ENCODE data around the gene JADE2. TPM values are rescaled to one million over a fixed set of nuclear protein-coding genes. Genes with fewer than 3 reads are reported as not detected.

JADE2 gene
- total RNA-seq, 2 experiments from 2014 or later, result 120 to 124 TPM

DNA sequence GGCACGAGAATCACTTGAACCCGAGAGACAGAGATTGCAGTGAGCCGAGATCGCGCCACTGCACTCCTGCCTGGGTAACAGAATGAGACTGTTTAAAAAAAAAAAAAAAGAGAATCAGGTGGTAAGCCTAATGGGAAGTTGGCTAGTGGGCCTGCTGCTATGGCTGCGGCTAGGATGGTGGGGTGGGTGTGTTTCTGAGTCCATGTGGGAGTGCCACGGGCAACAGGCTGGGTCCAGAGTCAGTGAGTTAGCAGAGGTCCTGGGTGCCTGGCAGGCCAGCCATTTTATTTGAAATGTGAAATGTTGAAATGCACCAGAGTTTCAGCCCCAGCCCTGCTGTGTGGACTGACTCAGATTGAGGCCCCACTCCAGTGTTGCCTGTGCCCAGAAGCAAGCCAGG, 37.8 kb downstream of the JADE2 start:
- no peaks in the 10 kb centered on the region for H3K9me3 Mint-ChIP-seq
- intact Hi-C loops (cut with DNase I, micrococcal nuclease), result no loop called here
- TF ChIP-seq, protein P1, sequence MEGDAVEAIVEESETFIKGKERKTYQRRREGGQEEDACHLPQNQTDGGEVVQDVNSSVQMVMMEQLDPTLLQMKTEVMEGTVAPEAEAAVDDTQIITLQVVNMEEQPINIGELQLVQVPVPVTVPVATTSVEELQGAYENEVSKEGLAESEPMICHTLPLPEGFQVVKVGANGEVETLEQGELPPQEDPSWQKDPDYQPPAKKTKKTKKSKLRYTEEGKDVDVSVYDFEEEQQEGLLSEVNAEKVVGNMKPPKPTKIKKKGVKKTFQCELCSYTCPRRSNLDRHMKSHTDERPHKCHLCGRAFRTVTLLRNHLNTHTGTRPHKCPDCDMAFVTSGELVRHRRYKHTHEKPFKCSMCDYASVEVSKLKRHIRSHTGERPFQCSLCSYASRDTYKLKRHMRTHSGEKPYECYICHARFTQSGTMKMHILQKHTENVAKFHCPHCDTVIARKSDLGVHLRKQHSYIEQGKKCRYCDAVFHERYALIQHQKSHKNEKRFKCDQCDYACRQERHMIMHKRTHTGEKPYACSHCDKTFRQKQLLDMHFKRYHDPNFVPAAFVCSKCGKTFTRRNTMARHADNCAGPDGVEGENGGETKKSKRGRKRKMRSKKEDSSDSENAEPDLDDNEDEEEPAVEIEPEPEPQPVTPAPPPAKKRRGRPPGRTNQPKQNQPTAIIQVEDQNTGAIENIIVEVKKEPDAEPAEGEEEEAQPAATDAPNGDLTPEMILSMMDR (IDR thresholded peaks at IDR 0.05), result no peak
- no peak overlapping the region for H3K4me3 Mint-ChIP-seq
- peaks cover 5% of the 10 kb centered on the region for H3K4me1 Mint-ChIP-seq (ENCODE audit: low read depth)
- H3K4me1 ChIP-seq (ENCODE audit: insufficient read depth, low read length), result peaks cover 22% of the 10 kb centered on the region
- CTCF ChIA-PET, result interaction anchor here (0.6 kb wide), 1 partner anchor 32 kb away, joined by 3 read pairs; no protein-coding TSS in a partner anchor
- H3K27me3 ChIP-seq (ENCODE audit: control insufficient read depth in 1 of 2, insufficient read depth in 2 of 2, low read length in 2 of 2), result no peaks in the 10 kb centered on the region
- no peaks in the 10 kb centered on the region for H3K9me3 ChIP-seq (ENCODE audit: control insufficient read depth in 1 of 2, insufficient read depth in 1 of 2, low read length in 2 of 2)
- no peak for DNase-seq
- peaks cover 98% of the 10 kb centered on the region for H3K36me3 ChIP-seq (ENCODE audit: insufficient read depth, low read length)
- no peak overlapping the region for H3K4me3 ChIP-seq (ENCODE audit: low read length)
- H3K36me3 Mint-ChIP-seq (ENCODE audit: low read depth), result peaks cover 96% of the 10 kb centered on the region
- POLR2A ChIA-PET, result no interaction called here
- H3K27me3 Mint-ChIP-seq, result no peaks in the 10 kb centered on the region
- peak overlapping the region; percentile 49 for H3K27ac Mint-ChIP-seq
- no peak for ATAC-seq (ENCODE audit: poor library complexity)
- no peak overlapping the region for H3K27ac ChIP-seq (ENCODE audit: low read depth in 1 of 2, low read length in 2 of 2)

- intact Hi-C loops (cut with DNase I, micrococcal nuclease), result no loop called here
- Mint-ChIP-seq H3K27me3 (no peaks in the 10 kb centered on the region), H3K9me3 (no peaks in the 10 kb centered on the region), H3K36me3 (ENCODE audit: low read depth) (peaks cover 96% of the 10 kb centered on the region), H3K4me3 (no peak overlapping the region), H3K4me1 (ENCODE audit: low read depth) (peaks cover 5% of the 10 kb centered on the region), H3K27ac (peak overlapping the region; percentile 33)
- Histone ChIP-seq H3K27me3 (ENCODE audit: control insufficient read depth in 1 of 2, insufficient read depth in 2 of 2, low read length in 2 of 2) (no peaks in the 10 kb centered on the region), H3K4me1 (ENCODE audit: insufficient read depth, low read length) (peaks cover 21% of the 10 kb centered on the region), H3K4me3 (ENCODE audit: low read length) (no peak overlapping the region), H3K9me3 (ENCODE audit: control insufficient read depth in 1 of 2, insufficient read depth in 1 of 2, low read length in 2 of 2) (no peaks in the 10 kb centered on the region), H3K27ac (ENCODE audit: low read depth in 1 of 2, low read length in 2 of 2) (no peak overlapping the region), H3K36me3 (ENCODE audit: insufficient read depth, low read length) (peaks cover 99% of the 10 kb centered on the region)
- ATAC-seq (ENCODE audit: poor library complexity) (no peak), DNase-seq (no peak)
- ChIA-PET POLR2A (no interaction called here), CTCF (no interaction called here)
- TF ChIP-seq, protein P1 (IDR thresholded peaks at IDR 0.05), result no peak
Measured at GRCh38 chr5:134563962-134564361, 38.5 kb downstream of the JADE2 start.

DNA sequence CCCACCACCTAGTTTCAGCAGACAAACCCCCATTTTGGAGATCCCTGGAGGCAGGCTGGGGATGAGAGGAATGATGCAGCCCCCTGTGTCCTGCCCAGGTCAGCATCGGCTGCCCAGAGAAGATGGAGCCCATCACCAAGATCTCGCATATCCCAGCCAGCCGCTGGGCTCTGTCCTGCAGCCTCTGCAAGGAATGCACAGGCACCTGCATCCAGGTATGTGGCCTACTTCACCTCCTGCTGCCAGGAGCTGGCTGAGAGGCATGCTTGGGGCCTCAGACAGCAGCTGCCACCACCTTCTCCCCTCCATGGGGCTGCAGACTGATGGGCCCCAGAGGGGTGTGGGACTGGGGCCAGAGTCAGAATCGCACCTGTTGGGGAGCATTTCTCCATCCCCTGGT, 38.9 kb downstream of the JADE2 start:
- Mint-ChIP-seq H3K4me1 (ENCODE audit: low read depth) (peaks cover 5% of the 10 kb centered on the region), H3K27ac (peak overlapping the region; percentile 33), H3K9me3 (no peaks in the 10 kb centered on the region), H3K36me3 (ENCODE audit: low read depth) (peaks cover 96% of the 10 kb centered on the region), H3K27me3 (no peaks in the 10 kb centered on the region), H3K4me3 (no peak overlapping the region)
- Histone ChIP-seq H3K4me3 (ENCODE audit: low read length) (no peak overlapping the region), H3K27me3 (ENCODE audit: control insufficient read depth in 1 of 2, insufficient read depth in 2 of 2, low read length in 2 of 2) (no peaks in the 10 kb centered on the region), H3K36me3 (ENCODE audit: insufficient read depth, low read length) (peaks cover 99% of the 10 kb centered on the region), H3K27ac (ENCODE audit: low read depth in 1 of 2, low read length in 2 of 2) (no peak overlapping the region), H3K9me3 (ENCODE audit: control insufficient read depth in 1 of 2, insufficient read depth in 1 of 2, low read length in 2 of 2) (no peaks in the 10 kb centered on the region), H3K4me1 (ENCODE audit: insufficient read depth, low read length) (peaks cover 17% of the 10 kb centered on the region)
- TF ChIP-seq, protein P1 (IDR thresholded peaks at IDR 0.05), result no peak
- ChIA-PET POLR2A (no interaction called here), CTCF (no interaction called here)
- no peak for ATAC-seq (ENCODE audit: poor library complexity)
- DNase-seq, result no peak
- intact Hi-C loops (cut with DNase I, micrococcal nuclease), result no loop called here
